Renal pelvis (tissue), 3 donors: Measurements from ENCODE around the gene TOP3B. TPM values are rescaled to one million over a fixed set of nuclear protein-coding genes. Genes with fewer than 3 reads are reported as not detected.

Experiments used
- polyA plus RNA-seq, 3 donors: library from polyadenylated mRNA; unstranded; fragments of 120-200 nt; gene quantifications; one replicate each; pipeline ENCODE4 v1.2.1, GENCODE V29; 2013; ENCODE audit not compliant: insufficient read length in 3 of 3

TOP3B gene
- polyA plus RNA-seq, 3 donors = 26.8 to 50.3 (median 41.0) TPM

Other genes starting within 250 kb of the TOP3B start
- gene YPEL1, start 247.0 kb downstream of the TOP3B start, polyA plus RNA-seq = 10 to 100 TPM; 13.9 to 17.0 (median 16.3) TPM
- 100 to 1,000 TPM; 126 to 135 (median 134) TPM for gene MAPK1, start 115.1 kb downstream of the TOP3B start, polyA plus RNA-seq
- gene PPM1F, start 29.9 kb downstream of the TOP3B start, polyA plus RNA-seq = 10 to 100 TPM; 41.9 to 51.9 (median 43.1) TPM